ENCODE results near the gene OPCML. TPM values are rescaled to one million over a fixed set of nuclear protein-coding genes. Genes with fewer than 3 reads are reported as not detected.

Gene OPCML
- total RNA-seq, 1 donor from 2014 or later: 0.61 TPM

GRCh38 chr11:132716037-132716436 lies 816.3 kb downstream of the OPCML start:
- no peak overlapping the region for H3K4me3 Mint-ChIP-seq (ENCODE audit: unreplicated experiment)
- H3K27me3 Mint-ChIP-seq (ENCODE audit: unreplicated experiment): no peaks in the 10 kb centered on the region
- TF ChIP-seq CTCF (IDR thresholded peaks at IDR 0.05; ENCODE audit: partially characterized antibody, unreplicated experiment): no peak
- no peak for DNase-seq
- H3K4me1 Mint-ChIP-seq (ENCODE audit: low read depth, unreplicated experiment): peaks cover 6% of the 10 kb centered on the region
- H3K36me3 Mint-ChIP-seq (ENCODE audit: unreplicated experiment): no peaks in the 10 kb centered on the region
- peaks cover 8% of the 10 kb centered on the region for H3K9me3 Mint-ChIP-seq (ENCODE audit: unreplicated experiment)
- no peak overlapping the region for H3K27ac Mint-ChIP-seq (ENCODE audit: unreplicated experiment)

GRCh38 chr11:132714859-132715440 lies 817.4 kb downstream of the OPCML start:
- no peaks in the 10 kb centered on the region for H3K36me3 Mint-ChIP-seq (ENCODE audit: unreplicated experiment)

GRCh38 chr11:132712466-132712865 lies 819.8 kb downstream of the OPCML start:
- Mint-ChIP-seq H3K27me3 (ENCODE audit: unreplicated experiment) (no peaks in the 10 kb centered on the region), H3K36me3 (ENCODE audit: unreplicated experiment) (no peaks in the 10 kb centered on the region), H3K4me1 (ENCODE audit: low read depth, unreplicated experiment) (no peaks in the 10 kb centered on the region), H3K27ac (ENCODE audit: unreplicated experiment) (no peak overlapping the region), H3K9me3 (ENCODE audit: unreplicated experiment) (no peaks in the 10 kb centered on the region), H3K4me3 (ENCODE audit: unreplicated experiment) (no peak overlapping the region)
- DNase-seq: no peak
- no peak for TF ChIP-seq CTCF (IDR thresholded peaks at IDR 0.05; ENCODE audit: partially characterized antibody, unreplicated experiment)

More at GRCh38 chr11:132714859-132715440, 817.4 kb downstream of the OPCML start:
- Mint-ChIP-seq H3K27ac (ENCODE audit: unreplicated experiment) (no peak overlapping the region), H3K4me1 (ENCODE audit: low read depth, unreplicated experiment) (peaks cover 4% of the 10 kb centered on the region), H3K27me3 (ENCODE audit: unreplicated experiment) (no peaks in the 10 kb centered on the region), H3K9me3 (ENCODE audit: unreplicated experiment) (peaks cover 5% of the 10 kb centered on the region), H3K4me3 (ENCODE audit: unreplicated experiment) (no peak overlapping the region)
- no peak for DNase-seq
- no peak for TF ChIP-seq CTCF (IDR thresholded peaks at IDR 0.05; ENCODE audit: partially characterized antibody, unreplicated experiment)

GRCh38 chr11:132704781-132705375 lies 827.4 kb downstream of the OPCML start:
- Mint-ChIP-seq H3K27me3 (ENCODE audit: unreplicated experiment) (peaks cover 3% of the 10 kb centered on the region), H3K27ac (ENCODE audit: unreplicated experiment) (no peak overlapping the region), H3K9me3 (ENCODE audit: unreplicated experiment) (peaks cover 2% of the 10 kb centered on the region), H3K4me1 (ENCODE audit: low read depth, unreplicated experiment) (no peaks in the 10 kb centered on the region), H3K4me3 (ENCODE audit: unreplicated experiment) (no peak overlapping the region), H3K36me3 (ENCODE audit: unreplicated experiment) (peaks cover 5% of the 10 kb centered on the region)
- no peak for DNase-seq
- TF ChIP-seq CTCF (IDR thresholded peaks at IDR 0.05; ENCODE audit: partially characterized antibody, unreplicated experiment): no peak

GRCh38 chr11:132692891-132693290 lies 839.4 kb downstream of the OPCML start:
- Mint-ChIP-seq H3K9me3 (ENCODE audit: unreplicated experiment) (no peaks in the 10 kb centered on the region), H3K4me1 (ENCODE audit: low read depth, unreplicated experiment) (no peaks in the 10 kb centered on the region), H3K4me3 (ENCODE audit: unreplicated experiment) (no peak overlapping the region), H3K27me3 (ENCODE audit: unreplicated experiment) (peaks cover 2% of the 10 kb centered on the region), H3K36me3 (ENCODE audit: unreplicated experiment) (no peaks in the 10 kb centered on the region), H3K27ac (ENCODE audit: unreplicated experiment) (no peak overlapping the region)
- no peak for DNase-seq
- TF ChIP-seq CTCF (IDR thresholded peaks at IDR 0.05; ENCODE audit: partially characterized antibody, unreplicated experiment): no peak
